ENCODE data around the gene SAP25.
"Not testable (repeated sequence)": the region's sequence is repeated elsewhere in the genome, so short reads cannot be mapped to it uniquely, and the experiment has no call there.

Gene SAP25

DNA sequence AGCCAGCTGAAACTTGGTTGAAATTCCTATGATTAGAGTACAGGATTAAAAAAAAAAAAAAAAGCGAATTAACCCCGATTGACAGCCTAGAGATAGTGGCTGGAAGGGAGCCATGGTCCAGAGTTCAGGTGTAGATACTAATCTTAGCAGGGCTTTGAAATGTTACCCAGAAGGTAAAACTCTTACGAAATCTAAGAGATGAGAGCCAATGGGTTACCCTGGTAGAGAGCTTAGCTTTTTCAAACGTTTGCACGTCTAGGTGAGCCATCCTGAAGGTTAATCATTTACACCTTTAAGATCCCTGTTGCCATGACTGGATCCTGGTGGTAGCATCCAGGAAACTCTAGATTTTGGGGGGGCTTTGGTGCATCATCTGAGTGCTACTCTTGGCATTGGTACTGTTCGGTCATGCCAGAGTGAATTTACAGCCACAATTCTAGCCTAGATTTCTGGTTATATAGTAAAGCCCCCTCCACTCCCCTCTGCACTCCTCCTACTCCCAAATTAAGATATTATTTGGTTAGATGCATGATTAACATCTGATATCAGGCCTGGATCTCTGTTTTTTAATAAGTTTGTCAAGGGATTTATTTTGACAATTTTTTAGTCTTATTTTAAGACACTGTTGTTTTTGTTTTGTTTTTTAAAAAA lies 33.5 kb downstream of the SAP25 start:
- no peaks in the 10 kb centered on the region for H3K27me3 ChIP-seq (ENCODE audit: insufficient read depth, low read depth, severe bottlenecking)
- H3K9me3 ChIP-seq (ENCODE audit: severe bottlenecking) = no peaks in the 10 kb centered on the region
- DNase-seq = no peak
- H3K36me3 ChIP-seq = no peaks in the 10 kb centered on the region
- TF ChIP-seq, protein P1, sequence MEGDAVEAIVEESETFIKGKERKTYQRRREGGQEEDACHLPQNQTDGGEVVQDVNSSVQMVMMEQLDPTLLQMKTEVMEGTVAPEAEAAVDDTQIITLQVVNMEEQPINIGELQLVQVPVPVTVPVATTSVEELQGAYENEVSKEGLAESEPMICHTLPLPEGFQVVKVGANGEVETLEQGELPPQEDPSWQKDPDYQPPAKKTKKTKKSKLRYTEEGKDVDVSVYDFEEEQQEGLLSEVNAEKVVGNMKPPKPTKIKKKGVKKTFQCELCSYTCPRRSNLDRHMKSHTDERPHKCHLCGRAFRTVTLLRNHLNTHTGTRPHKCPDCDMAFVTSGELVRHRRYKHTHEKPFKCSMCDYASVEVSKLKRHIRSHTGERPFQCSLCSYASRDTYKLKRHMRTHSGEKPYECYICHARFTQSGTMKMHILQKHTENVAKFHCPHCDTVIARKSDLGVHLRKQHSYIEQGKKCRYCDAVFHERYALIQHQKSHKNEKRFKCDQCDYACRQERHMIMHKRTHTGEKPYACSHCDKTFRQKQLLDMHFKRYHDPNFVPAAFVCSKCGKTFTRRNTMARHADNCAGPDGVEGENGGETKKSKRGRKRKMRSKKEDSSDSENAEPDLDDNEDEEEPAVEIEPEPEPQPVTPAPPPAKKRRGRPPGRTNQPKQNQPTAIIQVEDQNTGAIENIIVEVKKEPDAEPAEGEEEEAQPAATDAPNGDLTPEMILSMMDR (IDR thresholded peaks at IDR 0.05; ENCODE audit: low read depth, low read length) = no peak
- no peak overlapping the region for H3K27ac ChIP-seq
- H3K4me3 ChIP-seq (ENCODE audit: low read depth, low read length) = peak overlapping the region; percentile 64

DNA sequence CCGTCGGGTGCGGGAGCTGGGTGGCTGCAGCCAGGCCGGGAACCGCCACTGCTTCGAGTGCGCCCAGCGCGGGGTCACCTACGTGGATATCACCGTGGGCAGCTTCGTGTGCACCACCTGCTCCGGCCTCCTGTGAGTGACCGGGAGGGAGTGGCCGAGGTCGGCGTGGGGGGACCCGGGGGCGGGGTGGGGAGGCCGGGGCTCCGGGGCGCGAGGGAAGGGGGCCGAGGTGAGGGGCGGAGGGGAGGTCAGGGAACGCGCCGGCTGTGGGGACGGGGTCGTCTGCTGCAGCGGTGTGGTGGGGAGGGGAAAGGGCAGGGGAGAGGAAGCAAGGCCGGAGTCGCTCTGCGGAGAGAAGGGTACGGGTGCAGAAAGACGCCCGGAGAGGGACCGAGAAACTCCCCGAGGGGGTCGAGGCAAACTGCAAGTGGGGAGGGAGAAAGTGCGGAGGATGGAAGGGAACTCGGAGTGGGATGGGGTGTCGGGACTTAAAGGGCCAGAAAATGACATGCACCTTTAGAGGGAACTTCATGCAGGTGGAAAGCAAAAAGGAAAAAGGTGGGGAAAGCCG lies 34.2 kb downstream of the SAP25 start:
- DNase-seq = peak; percentile 19
- Histone ChIP-seq H3K9me3 (ENCODE audit: severe bottlenecking) (no peaks in the 10 kb centered on the region), H3K36me3 (no peaks in the 10 kb centered on the region), H3K27ac (peak overlapping the region; percentile 61), H3K4me3 (ENCODE audit: low read depth, low read length) (peak overlapping the region; percentile 64), H3K27me3 (ENCODE audit: insufficient read depth, low read depth, severe bottlenecking) (no peaks in the 10 kb centered on the region)
- TF ChIP-seq, protein P1 (IDR thresholded peaks at IDR 0.05; ENCODE audit: low read depth, low read length) = no peak

DNA sequence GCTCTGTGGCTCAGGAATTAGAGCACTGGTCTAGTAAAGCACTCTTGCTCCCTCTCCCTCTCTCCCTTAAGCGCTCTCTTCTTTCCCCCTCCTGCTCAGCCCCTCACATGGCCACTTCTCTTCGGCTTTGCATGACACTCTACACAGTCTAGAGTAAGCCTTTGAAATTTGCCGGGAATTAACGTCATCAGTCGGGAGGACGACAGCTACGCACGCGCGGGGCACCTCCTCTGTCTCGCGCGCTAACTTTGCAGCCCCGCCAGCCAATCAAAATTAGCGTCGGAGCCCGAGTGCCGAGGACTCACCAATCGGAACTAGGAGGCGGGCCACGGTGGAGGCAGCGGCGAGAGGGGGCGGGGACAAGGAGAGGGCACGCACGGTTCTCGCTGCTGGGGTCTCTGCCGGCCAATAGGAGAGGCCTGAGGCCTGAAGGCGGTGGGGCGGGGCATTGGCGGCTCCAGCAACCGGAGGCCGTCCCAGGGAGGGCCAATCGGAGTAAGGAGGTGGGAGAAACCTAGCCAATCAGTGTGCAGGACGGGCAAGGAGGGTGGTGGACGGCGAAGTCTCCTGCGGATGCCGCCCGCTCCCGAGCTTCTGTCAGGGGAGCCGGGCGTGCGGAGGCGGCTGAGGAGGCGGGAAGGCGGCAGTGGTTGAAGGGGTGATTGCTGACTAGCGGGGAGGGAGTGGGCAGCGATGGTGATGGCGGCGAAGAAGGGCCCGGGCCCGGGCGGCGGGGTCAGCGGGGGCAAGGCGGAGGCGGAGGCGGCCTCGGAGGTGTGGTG lies 34.9 kb downstream of the SAP25 start, which contains the start of gene AGFG2:
AGFG2 (plus strand) TSS at position 550 of the 782 bp plus-strand sequence; CDS start at position 694, 144 bp downstream.
- H3K4me3 ChIP-seq (ENCODE audit: low read depth, low read length) = peak within 1 kb of the TSS; percentile 64
- peak; percentile 100 for DNase-seq
- H3K9me3 ChIP-seq (ENCODE audit: severe bottlenecking) = no peaks in the 10 kb centered on the region
- H3K36me3 ChIP-seq = no peaks in the 10 kb centered on the region
- H3K27ac ChIP-seq = peak within 1 kb of the TSS; percentile 61
- TF ChIP-seq, protein P1 (IDR thresholded peaks at IDR 0.05; ENCODE audit: low read depth, low read length) = no peak
- no peaks in the 10 kb centered on the region for H3K27me3 ChIP-seq (ENCODE audit: insufficient read depth, low read depth, severe bottlenecking)

DNA sequence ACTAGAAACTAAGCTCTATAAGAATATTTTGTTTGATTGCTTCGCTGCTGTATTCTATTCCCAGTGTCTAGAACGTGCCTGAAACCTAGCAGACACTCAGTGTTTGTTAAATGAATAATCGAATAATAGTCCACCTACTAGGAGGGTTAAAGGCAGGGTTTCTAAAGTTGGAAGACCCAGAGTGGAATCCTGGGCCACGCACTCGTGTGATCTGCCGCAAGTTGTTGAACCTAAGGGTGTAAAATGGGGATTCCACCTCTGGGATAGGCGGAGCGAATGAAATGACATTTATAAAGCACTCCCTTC lies 35.4 kb downstream of the SAP25 start:
- Histone ChIP-seq H3K4me3 (ENCODE audit: low read depth, low read length) (peak overlapping the region; percentile 57), H3K36me3 (no peaks in the 10 kb centered on the region), H3K27me3 (ENCODE audit: insufficient read depth, low read depth, severe bottlenecking) (no peaks in the 10 kb centered on the region), H3K27ac (peak overlapping the region; percentile 32), H3K9me3 (ENCODE audit: severe bottlenecking) (no peaks in the 10 kb centered on the region)
- DNase-seq = no peak
- TF ChIP-seq, protein P1 (IDR thresholded peaks at IDR 0.05; ENCODE audit: low read depth, low read length) = no peak

DNA sequence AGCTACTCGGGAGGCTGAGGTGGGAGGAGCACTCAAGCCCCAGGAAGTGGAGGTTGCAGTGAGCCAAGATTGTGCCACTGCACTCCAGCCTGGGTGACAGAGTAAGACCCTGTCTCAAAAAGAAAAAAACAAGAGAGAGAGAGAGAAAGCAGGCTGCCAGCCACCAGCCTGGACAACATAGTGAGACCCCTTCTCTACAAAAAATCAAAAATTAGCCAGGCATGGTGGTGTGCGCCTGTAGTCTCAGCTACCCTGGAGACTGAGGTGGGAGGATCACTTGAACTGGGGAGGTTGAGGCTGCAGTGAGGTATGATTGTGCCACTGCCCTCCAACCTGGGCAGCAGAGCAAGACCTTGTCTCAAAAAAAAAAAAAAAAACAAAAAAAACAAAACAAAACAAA lies 37.0 kb downstream of the SAP25 start:
- H3K27ac ChIP-seq; H3K36me3 ChIP-seq; DNase-seq; H3K27me3 ChIP-seq (ENCODE audit: insufficient read depth, low read depth, severe bottlenecking); H3K9me3 ChIP-seq (ENCODE audit: severe bottlenecking); H3K4me3 ChIP-seq (ENCODE audit: low read depth, low read length): not testable (repeated sequence)

DNA sequence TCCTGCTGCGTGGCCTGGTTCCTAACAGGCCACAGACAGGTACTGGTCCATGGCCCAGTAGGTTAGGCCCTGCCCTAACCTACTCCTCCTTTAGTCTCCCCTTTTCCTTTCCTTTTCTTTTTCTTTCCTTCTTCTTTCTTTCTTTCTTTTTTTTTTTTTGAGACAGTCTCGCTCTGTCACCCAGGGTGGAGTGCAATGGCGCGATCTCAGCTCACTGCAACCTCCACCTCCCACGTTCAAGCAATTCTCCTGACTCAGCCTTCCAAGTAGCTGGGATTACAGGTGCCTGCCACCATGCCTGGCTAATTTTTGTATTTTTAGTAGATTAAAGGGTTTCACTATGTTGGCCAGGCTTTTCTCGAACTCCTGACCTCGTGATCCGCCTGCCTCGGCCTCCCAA lies 37.7 kb downstream of the SAP25 start:
- H3K36me3 ChIP-seq; H3K27ac ChIP-seq; H3K4me3 ChIP-seq (ENCODE audit: low read depth, low read length); DNase-seq; H3K9me3 ChIP-seq (ENCODE audit: severe bottlenecking); H3K27me3 ChIP-seq (ENCODE audit: insufficient read depth, low read depth, severe bottlenecking): not testable (repeated sequence)
